Activated naive CD4-positive, alpha-beta T cell treated with anti-CD3 and anti-CD28 coated beads, Interleukin-2, amount 50 U/mL, for 24 hours (primary cell): ENCODE results near the gene TNFSF13.
"Not testable (repeated sequence)": the region's sequence is repeated elsewhere in the genome, so short reads cannot be mapped to it uniquely, and the experiment has no call there.

Experiments used
- H3K27ac Mint-ChIP-seq: one replicate; pipeline ENCODE4 v1.8.0; 2021; ENCODE audit warnings: mild to moderate bottlenecking, mixed read lengths
- H3K27me3 Mint-ChIP-seq: one replicate; pipeline ENCODE4 v1.8.0; 2021; ENCODE audit warnings: mixed read lengths
- H3K36me3 Mint-ChIP-seq: one replicate; pipeline ENCODE4 v1.8.0; 2021; ENCODE audit warnings: mixed read lengths
- H3K4me1 Mint-ChIP-seq: one replicate; pipeline ENCODE4 v1.8.0; 2021; ENCODE audit warnings: mixed read lengths
- H3K4me3 Mint-ChIP-seq: one replicate; pipeline ENCODE4 v1.8.0; 2021; ENCODE audit warnings: mild to moderate bottlenecking, mixed read lengths
- H3K9me3 Mint-ChIP-seq: one replicate; pipeline ENCODE4 v1.8.0; 2021; ENCODE audit warnings: mixed read lengths

The TNFSF13 gene

GRCh38 chr17:7589891-7590691 is 31.5 kb downstream of the TNFSF13 start, which contains the start of gene SOX15:
SOX15 (minus strand) TSS chr17:7590094; CDS start chr17:7589676, 418 bp downstream.
- Mint-ChIP-seq H3K9me3 (no peaks in the 10 kb centered on the region), H3K27ac (peak within 1 kb of the TSS; percentile 74), H3K4me3 (no peak within 1 kb of the TSS), H3K36me3 (peaks cover 16% of the 10 kb centered on the region), H3K27me3 (no peaks in the 10 kb centered on the region), H3K4me1 (peaks cover 6% of the 10 kb centered on the region)

- Mint-ChIP-seq H3K4me3 (no peak overlapping the region), H3K27me3 (no peaks in the 10 kb centered on the region), H3K27ac (peak overlapping the region; percentile 74), H3K4me1 (peaks cover 2% of the 10 kb centered on the region), H3K36me3 (peaks cover 21% of the 10 kb centered on the region), H3K9me3 (no peaks in the 10 kb centered on the region)
Observed at GRCh38 chr17:7590743-7591142, 32.2 kb downstream of the TNFSF13 start.

GRCh38 chr17:7591596-7591995 is 33.0 kb downstream of the TNFSF13 start:
- H3K4me3 Mint-ChIP-seq = no peak overlapping the region
- H3K27me3 Mint-ChIP-seq = no peaks in the 10 kb centered on the region
- no peaks in the 10 kb centered on the region for H3K4me1 Mint-ChIP-seq
- H3K9me3 Mint-ChIP-seq = no peaks in the 10 kb centered on the region
- H3K27ac Mint-ChIP-seq = no peak overlapping the region
- H3K36me3 Mint-ChIP-seq = peaks cover 21% of the 10 kb centered on the region

GRCh38 chr17:7592422-7593021 is 34.0 kb downstream of the TNFSF13 start:
- no peaks in the 10 kb centered on the region for H3K4me1 Mint-ChIP-seq
- no peaks in the 10 kb centered on the region for H3K9me3 Mint-ChIP-seq
- H3K27ac Mint-ChIP-seq = no peak overlapping the region
- peaks cover 23% of the 10 kb centered on the region for H3K36me3 Mint-ChIP-seq
- no peaks in the 10 kb centered on the region for H3K27me3 Mint-ChIP-seq
- H3K4me3 Mint-ChIP-seq = no peak overlapping the region

GRCh38 chr17:7593296-7593695 is 34.7 kb downstream of the TNFSF13 start:
- no peaks in the 10 kb centered on the region for H3K4me1 Mint-ChIP-seq
- H3K9me3 Mint-ChIP-seq = no peaks in the 10 kb centered on the region
- peaks cover 23% of the 10 kb centered on the region for H3K36me3 Mint-ChIP-seq
- peak overlapping the region; percentile 19 for H3K27ac Mint-ChIP-seq
- H3K4me3 Mint-ChIP-seq = no peak overlapping the region
- no peaks in the 10 kb centered on the region for H3K27me3 Mint-ChIP-seq

- H3K27ac Mint-ChIP-seq, H3K9me3 Mint-ChIP-seq, H3K4me1 Mint-ChIP-seq, H3K4me3 Mint-ChIP-seq, H3K27me3 Mint-ChIP-seq: not testable (repeated sequence)
- peaks cover 24% of the 10 kb centered on the region for H3K36me3 Mint-ChIP-seq
Observed at GRCh38 chr17:7597561-7597960, 39.0 kb downstream of the TNFSF13 start.

GRCh38 chr17:7606280-7606679 is 47.7 kb downstream of the TNFSF13 start:
- no peaks in the 10 kb centered on the region for H3K9me3 Mint-ChIP-seq
- no peak overlapping the region for H3K4me3 Mint-ChIP-seq
- H3K36me3 Mint-ChIP-seq = peaks cover 8% of the 10 kb centered on the region
- H3K4me1 Mint-ChIP-seq = peaks cover 32% of the 10 kb centered on the region
- no peaks in the 10 kb centered on the region for H3K27me3 Mint-ChIP-seq
- H3K27ac Mint-ChIP-seq = no peak overlapping the region

- H3K27ac Mint-ChIP-seq = peak overlapping the region; percentile 35
- H3K9me3 Mint-ChIP-seq = no peaks in the 10 kb centered on the region
- H3K27me3 Mint-ChIP-seq = no peaks in the 10 kb centered on the region
- H3K4me3 Mint-ChIP-seq = no peak overlapping the region
- peaks cover 6% of the 10 kb centered on the region for H3K36me3 Mint-ChIP-seq
- H3K4me1 Mint-ChIP-seq = peaks cover 58% of the 10 kb centered on the region
Observed at GRCh38 chr17:7610641-7611040, 52.1 kb downstream of the TNFSF13 start.
